PC-9 (cell line): Measurements from ENCODE around the gene ZBTB7A. TPM values are rescaled to one million over a fixed set of nuclear protein-coding genes. Genes with fewer than 3 reads are reported as not detected.
A peak's percentile ranks its signal among the peaks of the same experiment; 100 is the strongest.

Source experiments
- BruUV-seq: library from RNA; stranded (reverse); fragments of 400-500 nt; replicated peaks from 2 replicates; lab custom pipeline; 2021; lab: Mats Ljungman, UMichigan
- CTCF ChIA-PET: fragments of 300-600 bp; sonication (Branson Sonifier 250); formaldehyde crosslinking; loops from one replicate; lab custom pipeline; 2022; ENCODE audit warnings: antibody characterized with exemption; lab: Charles Lee
- POLR2A ChIA-PET: fragments of 300-600 bp; sonication (Branson Sonifier 250); formaldehyde crosslinking; loops from one replicate; lab custom pipeline; 2022; ENCODE audit warnings: antibody characterized with exemption; ENCODE audit not compliant: unreplicated experiment; lab: Charles Lee
- DNase-seq, 2 experiments: peaks; one replicate each; pipeline versions ENCODE4 v3.0.0 to v3.0.0-alpha.2; 2015 to 2022; ENCODE audit warnings: mixed read lengths in 1 of 2
- H2AFZ ChIP-seq: fragments of 200-600 bp; sonication (generic); 2 replicates; pipeline ENCODE4 v1.8.1; 2017; ENCODE audit warnings: antibody characterized with exemption
- H3F3A ChIP-seq: fragments of 200-600 bp; sonication (generic); 2 replicates; pipeline ENCODE4 v1.8.1; 2017; ENCODE audit warnings: antibody characterized with exemption, mild to moderate bottlenecking, low read depth; ENCODE audit not compliant: insufficient read depth
- H3K27ac ChIP-seq: fragments of 200-600 bp; sonication (generic); 2 replicates; pipeline ENCODE4 v1.6.1; 2016; ENCODE audit warnings: mixed run types
- H3K27me3 ChIP-seq: fragments of 200-600 bp; sonication (generic); 2 replicates; pipeline ENCODE4 v1.6.1; 2016; ENCODE audit warnings: low read depth, mixed run types; ENCODE audit not compliant: insufficient read depth
- H3K36me3 ChIP-seq: fragments of 200-600 bp; sonication (generic); 2 replicates; pipeline ENCODE4 v1.6.1; 2016; ENCODE audit warnings: low read depth, mixed run types
- H3K4me1 ChIP-seq: fragments of 200-600 bp; sonication (generic); replicated peaks from 2 replicates; pipeline ENCODE4 v1.6.1; 2016; ENCODE audit warnings: mixed run types; ENCODE audit not compliant: insufficient read depth
- H3K4me2 ChIP-seq: fragments of 200-600 bp; sonication (generic); 2 replicates; pipeline ENCODE4 v1.6.1; 2017; ENCODE audit warnings: mixed run types
- H3K4me3 ChIP-seq: fragments of 200-600 bp; sonication (generic); 2 replicates; pipeline ENCODE4 v1.6.1; 2016; ENCODE audit warnings: mixed run types
- H3K79me2 ChIP-seq: fragments of 200-600 bp; sonication (generic); 2 replicates; pipeline ENCODE4 v1.6.1; 2017; ENCODE audit warnings: low read depth, mixed run types
- H3K9me2 ChIP-seq: fragments of 200-600 bp; sonication (generic); 2 replicates; pipeline ENCODE4 v1.8.1; 2017; ENCODE audit warnings: mild to moderate bottlenecking; ENCODE audit not compliant: insufficient read depth
- H3K9me3 ChIP-seq: fragments of 200-600 bp; sonication (generic); 2 replicates; pipeline ENCODE4 v1.8.1; 2016; ENCODE audit warnings: low read depth; ENCODE audit not compliant: insufficient read depth
- H4K20me1 ChIP-seq: fragments of 200-600 bp; sonication (generic); 2 replicates; pipeline ENCODE4 v1.8.1; 2017; ENCODE audit not compliant: insufficient read depth
- EZH2 ChIP-seq: fragments of 200-600 bp; sonication (generic); IDR thresholded peaks from 2 replicates; pipeline ENCODE4 v1.8.0; 2017; ENCODE audit warnings: antibody characterized with exemption, low read depth
- intact Hi-C: fragments of 100-400 bp; cut with micrococcal nuclease; formaldehyde crosslinking; loops from one replicate; pipeline ENCODE4 v1.10.0; 2022; ENCODE audit not compliant: unreplicated experiment
- total RNA-seq: library from RNA; stranded (reverse); gene quantifications from 2 replicates; pipeline ENCODE4 v1.2.3, GENCODE V29; 2021
- TF ChIP-seq, protein P1 (sequence below): fragments of 200-600 bp; sonication (generic); conservative IDR thresholded peaks from 2 replicates; pipeline ENCODE4 v1.6.1; 2017; ENCODE audit warnings: mixed run types, antibody characterized with exemption, mild to moderate bottlenecking, moderate library complexity

The ZBTB7A gene
- total RNA-seq, 1 experiment from 2014 or later: 41.2 TPM

DNA sequence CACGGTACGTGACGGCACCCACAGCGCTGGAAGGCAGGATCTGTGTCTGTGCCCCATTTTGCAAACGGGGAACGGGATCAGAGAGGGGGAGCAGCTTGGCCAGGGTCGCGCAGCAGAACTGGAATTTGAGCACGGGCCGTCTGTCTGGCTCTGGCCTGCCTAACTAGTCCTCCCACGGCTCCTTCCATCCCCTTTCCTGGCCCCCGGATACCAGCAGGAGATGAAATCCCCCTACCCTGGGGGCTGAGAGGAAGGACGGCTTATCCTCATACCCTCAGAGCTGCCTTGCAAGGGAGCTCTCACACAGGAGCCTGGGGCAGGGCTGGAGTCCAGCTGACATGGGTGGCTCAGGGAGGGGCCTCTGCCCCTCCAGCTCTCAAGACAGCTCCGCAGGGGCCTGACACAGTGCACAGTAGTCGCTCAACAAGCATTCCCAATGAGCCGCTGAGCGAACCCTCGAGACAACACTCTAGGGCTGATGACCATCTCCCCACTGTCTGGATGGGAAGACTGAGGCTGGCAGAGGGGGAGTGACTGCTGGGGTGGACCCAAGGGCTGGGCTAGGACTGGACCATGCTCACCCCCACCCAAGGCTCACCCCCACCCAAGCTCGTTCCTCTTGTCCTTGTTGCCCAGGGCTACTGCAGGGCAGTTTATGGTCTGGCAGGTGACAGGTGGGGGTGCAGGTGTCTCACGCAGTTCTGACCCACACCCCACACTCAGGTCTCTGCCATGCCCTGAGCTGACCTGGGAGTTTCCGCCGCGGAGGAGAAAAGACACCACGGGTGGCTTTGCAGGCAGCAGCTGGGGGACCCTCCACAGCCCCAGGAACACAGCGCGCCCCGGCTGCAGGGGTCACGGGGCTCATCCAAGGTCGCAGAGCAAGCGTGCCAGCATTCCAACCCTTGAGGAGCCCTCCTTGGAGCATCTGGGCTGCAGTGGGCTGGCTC lies 4.0 kb downstream of the ZBTB7A start:
- TF ChIP-seq EZH2: no peak
- TF ChIP-seq, protein P1, sequence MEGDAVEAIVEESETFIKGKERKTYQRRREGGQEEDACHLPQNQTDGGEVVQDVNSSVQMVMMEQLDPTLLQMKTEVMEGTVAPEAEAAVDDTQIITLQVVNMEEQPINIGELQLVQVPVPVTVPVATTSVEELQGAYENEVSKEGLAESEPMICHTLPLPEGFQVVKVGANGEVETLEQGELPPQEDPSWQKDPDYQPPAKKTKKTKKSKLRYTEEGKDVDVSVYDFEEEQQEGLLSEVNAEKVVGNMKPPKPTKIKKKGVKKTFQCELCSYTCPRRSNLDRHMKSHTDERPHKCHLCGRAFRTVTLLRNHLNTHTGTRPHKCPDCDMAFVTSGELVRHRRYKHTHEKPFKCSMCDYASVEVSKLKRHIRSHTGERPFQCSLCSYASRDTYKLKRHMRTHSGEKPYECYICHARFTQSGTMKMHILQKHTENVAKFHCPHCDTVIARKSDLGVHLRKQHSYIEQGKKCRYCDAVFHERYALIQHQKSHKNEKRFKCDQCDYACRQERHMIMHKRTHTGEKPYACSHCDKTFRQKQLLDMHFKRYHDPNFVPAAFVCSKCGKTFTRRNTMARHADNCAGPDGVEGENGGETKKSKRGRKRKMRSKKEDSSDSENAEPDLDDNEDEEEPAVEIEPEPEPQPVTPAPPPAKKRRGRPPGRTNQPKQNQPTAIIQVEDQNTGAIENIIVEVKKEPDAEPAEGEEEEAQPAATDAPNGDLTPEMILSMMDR: no peak
- ChIA-PET POLR2A (no interaction called here), CTCF (no interaction called here)
- peaks cover 57% of the 10 kb centered on the region for H3K4me1 ChIP-seq
- no peak overlapping the region for H2AFZ ChIP-seq
- H3K4me2 ChIP-seq: peak overlapping the region; percentile 91
- peaks cover 29% of the 10 kb centered on the region; the same call in 1 of the 2 replicates for H3F3A ChIP-seq
- peaks cover 73% of the 10 kb centered on the region for H3K79me2 ChIP-seq
- H3K9me3 ChIP-seq: no peaks in the 10 kb centered on the region
- H3K36me3 ChIP-seq: no peaks in the 10 kb centered on the region
- no peaks in the 10 kb centered on the region for H3K9me2 ChIP-seq
- intact Hi-C loops: loop anchor here (1.0 to 10.0 kb wide), 3 partner anchors 10 to 82 kb away; partner anchors contain the start of gene EEF2
- no TSS peak for BruUV-seq
- no peaks in the 10 kb centered on the region for H3K27me3 ChIP-seq
- peak overlapping the region; percentile 74; the same call in 1 of the 2 replicates for H3K4me3 ChIP-seq
- H3K27ac ChIP-seq: peak overlapping the region; percentile 96
- DNase-seq: no peak
- peaks cover 43% of the 10 kb centered on the region for H4K20me1 ChIP-seq

DNA sequence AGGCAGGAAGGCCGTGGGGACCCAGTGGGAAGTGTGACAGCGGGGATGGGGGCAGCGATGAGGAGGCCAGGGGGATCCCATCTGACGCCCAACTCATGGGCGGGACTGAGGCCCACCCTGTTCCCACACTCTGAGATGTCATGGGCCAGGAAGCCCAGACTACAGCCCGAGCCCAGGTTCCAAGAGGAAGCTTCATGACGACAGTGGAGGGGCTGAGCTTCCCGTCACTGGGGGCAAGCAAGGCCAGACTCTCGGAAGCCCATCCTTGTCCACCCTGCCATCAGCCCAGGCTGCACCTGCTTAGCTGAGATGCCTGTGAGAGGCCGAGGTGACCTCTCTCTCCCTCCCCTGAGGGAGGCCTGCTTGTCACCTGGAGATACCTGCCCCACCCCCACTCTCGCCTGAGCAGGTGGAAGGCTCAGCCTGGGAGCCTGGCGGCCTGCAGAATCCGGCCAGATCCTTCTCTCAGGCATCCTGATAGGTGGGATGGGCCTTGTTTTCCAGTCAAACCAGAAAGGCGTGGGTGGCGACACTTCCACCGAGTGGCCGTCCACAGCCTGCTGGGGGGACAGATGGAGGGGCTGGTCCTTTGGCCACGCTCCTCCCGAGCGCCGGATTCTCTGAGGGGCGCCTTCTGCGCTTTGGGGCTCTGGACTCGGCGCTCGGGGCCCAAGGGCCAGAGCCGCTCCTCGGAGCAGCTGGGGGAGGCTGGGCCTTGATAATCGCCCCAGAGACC lies 4.8 kb downstream of the ZBTB7A start:
- no peaks in the 10 kb centered on the region for H3K36me3 ChIP-seq
- no peaks in the 10 kb centered on the region for H3K9me2 ChIP-seq
- intact Hi-C loops: loop anchor here (1.0 to 10.0 kb wide), 3 partner anchors 10 to 83 kb away; partner anchors contain the start of gene EEF2
- peak overlapping the region; percentile 91 for H3K4me2 ChIP-seq
- peak; percentile 76 to 83 for DNase-seq
- peak overlapping the region; percentile 96 for H3K27ac ChIP-seq
- no peaks in the 10 kb centered on the region for H3K27me3 ChIP-seq
- no peak for TF ChIP-seq EZH2
- TF ChIP-seq, protein P1: no peak
- peak overlapping the region; percentile 57; the same call in 1 of the 2 replicates for H3K4me3 ChIP-seq
- no TSS peak for BruUV-seq
- no peak overlapping the region for H2AFZ ChIP-seq
- POLR2A ChIA-PET: no interaction called here
- peaks cover 43% of the 10 kb centered on the region for H4K20me1 ChIP-seq
- H3F3A ChIP-seq: peaks cover 35% of the 10 kb centered on the region; the same call in 1 of the 2 replicates
- H3K9me3 ChIP-seq: no peaks in the 10 kb centered on the region
- H3K4me1 ChIP-seq: peaks cover 63% of the 10 kb centered on the region
- peaks cover 81% of the 10 kb centered on the region for H3K79me2 ChIP-seq
- CTCF ChIA-PET: no interaction called here

DNA sequence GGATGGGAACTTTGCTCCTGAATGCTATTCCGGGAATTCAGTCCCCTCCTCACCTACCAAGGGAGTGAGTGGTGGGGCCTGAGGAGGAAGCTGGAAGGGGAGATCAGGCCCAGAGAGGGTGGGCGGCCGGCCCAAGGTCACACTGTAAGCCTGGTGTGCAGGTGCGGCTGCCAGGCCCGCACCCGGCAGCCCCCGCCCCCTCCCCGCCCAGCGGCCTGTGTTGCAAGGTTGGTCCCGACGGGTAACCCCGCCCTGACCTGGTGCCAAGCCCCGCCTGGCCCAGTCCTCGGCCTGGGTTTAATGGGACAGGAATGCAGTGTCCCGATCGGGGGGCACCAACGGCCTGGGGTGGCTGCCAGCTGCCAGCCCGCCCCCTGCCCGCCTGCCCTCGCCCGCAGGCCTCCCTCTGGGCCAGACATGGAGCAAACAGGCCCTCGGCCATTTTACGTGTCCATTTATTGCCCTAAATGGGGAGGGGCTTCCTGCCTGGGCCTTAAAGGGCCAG lies 5.5 kb downstream of the ZBTB7A start:
- CTCF ChIA-PET: no interaction called here
- intact Hi-C loops: loop anchor here (5.0 to 10.0 kb wide), 2 partner anchors 74 to 84 kb away; partner anchors contain the start of gene EEF2
- peak; percentile 64 to 79 for DNase-seq

More for the DNA sequence above, 5.5 kb downstream of the ZBTB7A start:
- POLR2A ChIA-PET: no interaction called here
- Histone ChIP-seq H3K27me3 (no peaks in the 10 kb centered on the region), H3K9me3 (no peaks in the 10 kb centered on the region), H3K4me1 (peaks cover 63% of the 10 kb centered on the region), H3K36me3 (no peaks in the 10 kb centered on the region), H4K20me1 (peaks cover 44% of the 10 kb centered on the region), H3K79me2 (peaks cover 87% of the 10 kb centered on the region), H3K27ac (peak overlapping the region; percentile 96), H3K4me3 (peak overlapping the region; percentile 57; the same call in 1 of the 2 replicates), H3F3A (peaks cover 39% of the 10 kb centered on the region; the same call in 1 of the 2 replicates), H3K4me2 (peak overlapping the region; percentile 91), H3K9me2 (no peaks in the 10 kb centered on the region), H2AFZ (no peak overlapping the region)
- no TSS peak for BruUV-seq
- no peak for TF ChIP-seq EZH2
- TF ChIP-seq, protein P1: no peak
